ENCODE data around the gene DLL3. TPM values are rescaled to one million over a fixed set of nuclear protein-coding genes. Genes with fewer than 3 reads are reported as not detected.
"Not testable (repeated sequence)": the region's sequence is repeated elsewhere in the genome, so short reads cannot be mapped to it uniquely, and the experiment has no call there.

Gene DLL3
- total RNA-seq, 3 donors from 2014 or later (not counting 1 experiment from before 2014, with no cell fraction given), result not detected

GRCh38 chr19:39474139-39474620, 24.6 kb upstream of the DLL3 start:
- Mint-ChIP-seq H3K27ac (peak overlapping the region; percentile 38 to 66), H3K4me3 (no peak overlapping the region), H3K4me1 (peaks cover 8 to 21% of the 10 kb centered on the region in 2 donors), H3K27me3 (ENCODE audit: low read depth in 2 of 2) (no peaks in the 10 kb centered on the region), H3K36me3 (peaks cover 6% of the 10 kb centered on the region), H3K9me3 (no peaks in the 10 kb centered on the region)
- H3K27ac ChIP-seq (ENCODE audit: low read length), result no peak overlapping the region
- H3K4me1 ChIP-seq (ENCODE audit: control insufficient read depth, insufficient read depth, low read length), result no peaks in the 10 kb centered on the region
- DNase-seq (peak; percentile 62 to 84), ATAC-seq (peak; percentile 66 to 76 (median 72))
- TF ChIP-seq CTCF (IDR thresholded peaks at IDR 0.05), result peak; percentile 76
- no peak overlapping the region for H3K4me3 ChIP-seq (ENCODE audit: low read length)
- H3K27me3 ChIP-seq (ENCODE audit: control insufficient read depth, insufficient read depth, low read length), result no peaks in the 10 kb centered on the region
- intact Hi-C loops (cut with micrococcal nuclease), result loop anchor here (1.0 kb wide), 1 partner anchor 58 kb away; the partner anchor contains the start of gene EID2B
- WGBS (ENCODE audit: insufficient coverage), result 77% methylated on average over 7 of the region's 9 CpGs
- H3K36me3 ChIP-seq (ENCODE audit: control insufficient read depth, insufficient read depth, low read length), result peaks cover 59% of the 10 kb centered on the region
- no peaks in the 10 kb centered on the region for H3K9me3 ChIP-seq (ENCODE audit: control insufficient read depth, insufficient read depth, low read length)

- peak overlapping the region; percentile 38 to 40 for H3K27ac Mint-ChIP-seq
- Histone ChIP-seq H3K9me3 (ENCODE audit: control insufficient read depth, insufficient read depth, low read length) (no peaks in the 10 kb centered on the region), H3K27me3 (ENCODE audit: control insufficient read depth, insufficient read depth, low read length) (no peaks in the 10 kb centered on the region), H3K36me3 (ENCODE audit: control insufficient read depth, insufficient read depth, low read length) (peaks cover 45% of the 10 kb centered on the region), H3K27ac (ENCODE audit: low read length) (no peak overlapping the region), H3K4me1 (ENCODE audit: control insufficient read depth, insufficient read depth, low read length) (peaks cover 7% of the 10 kb centered on the region), H3K4me3 (ENCODE audit: low read length) (no peak overlapping the region)
- peaks cover 6% of the 10 kb centered on the region for H3K36me3 Mint-ChIP-seq
- DNase-seq (no peak), ATAC-seq (no peak)
- intact Hi-C loops (cut with micrococcal nuclease), result no loop called here
- H3K4me3 Mint-ChIP-seq, result no peak overlapping the region
- no peaks in the 10 kb centered on the region for H3K9me3 Mint-ChIP-seq
- 96% methylated on average over 2 of the region's 2 CpGs for WGBS (ENCODE audit: insufficient coverage)
- TF ChIP-seq CTCF (IDR thresholded peaks at IDR 0.05), result no peak
- H3K4me1 Mint-ChIP-seq, result peaks cover 17 to 31% of the 10 kb centered on the region in 2 donors
- H3K27me3 Mint-ChIP-seq (ENCODE audit: low read depth in 2 of 2), result no peaks in the 10 kb centered on the region
These were observed 23.0 kb upstream of the DLL3 start for GRCh38 chr19:39475748-39476147.

GRCh38 chr19:39479319-39479801, 19.4 kb upstream of the DLL3 start:
- H3K9me3 ChIP-seq (ENCODE audit: control insufficient read depth, insufficient read depth, low read length); H3K27me3 Mint-ChIP-seq (ENCODE audit: low read depth in 2 of 2); ATAC-seq; intact Hi-C loops (cut with micrococcal nuclease); H3K27ac ChIP-seq (ENCODE audit: low read length); H3K4me3 ChIP-seq (ENCODE audit: low read length); DNase-seq; H3K36me3 ChIP-seq (ENCODE audit: control insufficient read depth, insufficient read depth, low read length); H3K36me3 Mint-ChIP-seq; H3K9me3 Mint-ChIP-seq; H3K27me3 ChIP-seq (ENCODE audit: control insufficient read depth, insufficient read depth, low read length); H3K27ac Mint-ChIP-seq; H3K4me3 Mint-ChIP-seq: not testable (repeated sequence)
- WGBS (ENCODE audit: insufficient coverage), result 94% methylated on average over 10 of the region's 11 CpGs
- peaks cover 20 to 28% of the 10 kb centered on the region in 2 donors for H3K4me1 Mint-ChIP-seq
- H3K4me1 ChIP-seq (ENCODE audit: control insufficient read depth, insufficient read depth, low read length), result peaks cover 19% of the 10 kb centered on the region

GRCh38 chr19:39479916-39480315, 18.8 kb upstream of the DLL3 start:
- intact Hi-C loops (cut with micrococcal nuclease), result loop anchor here (1.0 to 5.0 kb wide), 2 partner anchors 35 to 83 kb away; partner anchors contain the start of gene SUPT5H
- Mint-ChIP-seq H3K27me3 (ENCODE audit: low read depth in 2 of 2) (no peaks in the 10 kb centered on the region), H3K4me3 (peak overlapping the region; percentile 93), H3K36me3 (no peaks in the 10 kb centered on the region), H3K4me1 (peaks cover 20 to 22% of the 10 kb centered on the region in 2 donors), H3K9me3 (no peaks in the 10 kb centered on the region), H3K27ac (peak overlapping the region; percentile 92 to 94)
- H3K36me3 ChIP-seq (ENCODE audit: control insufficient read depth, insufficient read depth, low read length), result peaks cover 3% of the 10 kb centered on the region
- no peak for TF ChIP-seq CTCF (IDR thresholded peaks at IDR 0.05)
- peak overlapping the region; percentile 99 for H3K4me3 ChIP-seq (ENCODE audit: low read length)
- ATAC-seq (no peak), DNase-seq (no peak)
- no peaks in the 10 kb centered on the region for H3K27me3 ChIP-seq (ENCODE audit: control insufficient read depth, insufficient read depth, low read length)
- 65% methylated on average over 8 of the region's 10 CpGs for WGBS (ENCODE audit: insufficient coverage)
- H3K27ac ChIP-seq (ENCODE audit: low read length), result no peak overlapping the region
- peaks cover 19% of the 10 kb centered on the region for H3K4me1 ChIP-seq (ENCODE audit: control insufficient read depth, insufficient read depth, low read length)
- H3K9me3 ChIP-seq (ENCODE audit: control insufficient read depth, insufficient read depth, low read length), result no peaks in the 10 kb centered on the region
